Smooth muscle cell (in vitro differentiated cells): Measurements from ENCODE around the gene TRIM66. TPM values are rescaled to one million over a fixed set of nuclear protein-coding genes. Genes with fewer than 3 reads are reported as not detected.
A peak's percentile ranks its signal among the peaks of the same experiment; 100 is the strongest.

ENCODE experiments used
- DNase-seq: peaks from one replicate; lab custom pipeline; 2025; ENCODE audit not compliant: unreplicated experiment; lab: John Stamatoyannopoulos, UW
- H2AFZ ChIP-seq: fragments of 200-600 bp; sonication (generic); 2 replicates; pipeline ENCODE4 v1.6.0; 2016; ENCODE audit warnings: antibody characterized with exemption, low read depth, mild to moderate bottlenecking
- H3F3A ChIP-seq: fragments of 200-600 bp; sonication (generic); 2 replicates; pipeline ENCODE4 v1.6.0; 2017; ENCODE audit warnings: antibody characterized with exemption, low read depth
- H3K27ac ChIP-seq: fragments of 200-600 bp; sonication (generic); 2 replicates; pipeline ENCODE4 v1.5.1; 2016; ENCODE audit warnings: low read depth, mild to moderate bottlenecking
- H3K27me3 ChIP-seq: fragments of 200-600 bp; sonication (generic); 2 replicates; pipeline ENCODE4 v1.6.1; 2016; ENCODE audit warnings: low read depth, mild to moderate bottlenecking
- H3K36me3 ChIP-seq: fragments of 200-600 bp; sonication (generic); 2 replicates; pipeline ENCODE4 v1.5.1; 2016; ENCODE audit warnings: low read depth
- H3K4me1 ChIP-seq: fragments of 200-600 bp; sonication (generic); 2 replicates; pipeline ENCODE4 v1.5.1; 2016; ENCODE audit warnings: low read depth
- H3K4me2 ChIP-seq: fragments of 200-600 bp; sonication (generic); 2 replicates; pipeline ENCODE4 v1.6.0; 2016; ENCODE audit warnings: mild to moderate bottlenecking
- H3K4me3 ChIP-seq: fragments of 200-600 bp; sonication (generic); 2 replicates; pipeline ENCODE4 v1.5.1; 2016; ENCODE audit warnings: mild to moderate bottlenecking
- H3K79me2 ChIP-seq: fragments of 200-600 bp; sonication (generic); 2 replicates; pipeline ENCODE4 v1.6.0; 2016; ENCODE audit warnings: low read depth, mild to moderate bottlenecking
- H3K9ac ChIP-seq: fragments of 200-600 bp; sonication (generic); 2 replicates; pipeline ENCODE4 v1.6.0; 2016; ENCODE audit warnings: low read depth
- H3K9me3 ChIP-seq: fragments of 200-600 bp; sonication (generic); replicated peaks from 2 replicates; pipeline ENCODE4 v1.5.1; 2016; ENCODE audit warnings: low read depth
- H4K20me1 ChIP-seq: fragments of 200-600 bp; sonication (generic); 2 replicates; pipeline ENCODE4 v1.6.0; 2016; ENCODE audit warnings: low read depth
- CTCF ChIP-seq: fragments of 200-600 bp; sonication (generic); IDR thresholded peaks from 2 replicates; pipeline ENCODE4 v1.5.1; 2017; ENCODE audit warnings: borderline replicate concordance, mild to moderate bottlenecking, antibody characterized with exemption; ENCODE audit not compliant: insufficient read depth, poor library complexity, severe bottlenecking
- WGBS: methylation state at CpG from one replicate; pipeline ENCODE4 v1.1.7; 2016; ENCODE audit warnings: low lambda C conversion rate; 5-methylcytosine and 5-hydroxymethylcytosine counted together
- polyA plus RNA-seq: library from polyadenylated mRNA; unstranded; fragments of >200 nt; fragmentation: Nextera tagmentation; extraction: Ambion mirVana; gene quantifications from 2 replicates; pipeline ENCODE4 v1.2.1, GENCODE V29; 2016
- total RNA-seq: library from RNA; depleted of rRNA; stranded (reverse); fragments of >200 nt; gene quantifications from 2 replicates; pipeline ENCODE4 v1.2.3, GENCODE V29; 2014

Gene TRIM66
- total and polyA plus RNA-seq, 2 experiments from 2014 or later = 0.24 to 5.8 TPM

DNA sequence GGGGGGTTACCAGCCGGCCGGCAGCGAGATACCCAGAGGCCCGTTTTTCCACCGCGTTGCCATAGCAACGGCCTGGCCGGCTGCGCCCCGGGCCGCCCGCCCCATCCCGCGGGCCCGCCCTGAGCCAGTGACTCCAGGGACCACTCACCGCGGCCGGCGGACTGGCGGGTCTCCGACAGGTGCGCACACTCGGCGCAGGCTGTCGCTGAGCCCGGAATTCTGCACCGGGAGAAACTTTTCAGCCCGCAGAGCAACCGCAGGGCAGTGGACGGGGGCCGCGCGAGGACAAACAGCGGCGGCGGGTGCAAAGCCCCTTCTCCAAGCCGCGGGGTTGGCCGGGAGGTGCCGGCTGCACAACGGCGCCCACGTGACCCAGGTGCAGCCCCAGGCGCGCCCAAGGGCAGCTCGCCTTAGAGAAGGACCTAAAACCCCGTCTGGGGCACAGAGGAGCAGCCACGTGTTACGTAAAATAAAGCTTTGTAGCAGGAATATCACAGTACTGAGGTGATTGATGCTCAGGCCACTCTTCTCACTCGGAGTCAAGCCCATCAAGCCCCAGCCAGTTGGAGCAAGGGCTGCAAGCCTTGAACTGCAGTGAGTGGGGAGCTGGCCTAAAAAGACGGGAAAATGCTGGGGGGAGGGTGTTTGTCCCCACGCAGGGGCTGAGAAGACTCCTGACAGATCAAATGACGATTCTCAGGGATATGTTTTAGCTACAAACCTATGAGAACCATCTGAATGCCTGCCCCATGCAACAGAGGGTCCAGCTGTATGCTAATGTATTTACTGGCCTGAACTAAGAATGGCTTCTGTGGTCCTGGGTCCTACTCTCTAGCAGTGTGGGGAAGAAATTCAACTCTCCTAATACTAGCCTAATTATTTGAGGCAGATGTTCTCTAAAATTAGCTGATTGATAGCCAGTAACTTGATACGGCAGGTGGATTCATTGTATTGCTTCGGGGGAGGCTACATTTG is 88.2 kb downstream of the TRIM66 start, which contains the start of gene STK33:
TSS of gene STK33 (minus strand) at position 294 of the 975 bp plus-strand sequence. CDS start 119,323 bp downstream, outside the sequence.
- H4K20me1 ChIP-seq = no peaks in the 10 kb centered on the region
- no peak for DNase-seq
- no peaks in the 10 kb centered on the region for H3K36me3 ChIP-seq
- peaks cover 5% of the 10 kb centered on the region for H3K4me1 ChIP-seq
- peaks cover 26% of the 10 kb centered on the region for H3K27me3 ChIP-seq
- peak within 1 kb of the TSS; percentile 53 for H3K4me3 ChIP-seq
- H3K27ac ChIP-seq = no peak within 1 kb of the TSS
- TF ChIP-seq CTCF = no peak
- no peaks in the 10 kb centered on the region for H3K9me3 ChIP-seq
- H3K9ac ChIP-seq = no peak within 1 kb of the TSS
- H3F3A ChIP-seq = no peaks in the 10 kb centered on the region
- H3K4me2 ChIP-seq = peak within 1 kb of the TSS; percentile 88
- H3K79me2 ChIP-seq = no peaks in the 10 kb centered on the region
- H2AFZ ChIP-seq = peak within 1 kb of the TSS; percentile 47
- 9% methylated on average over 32 of the region's 55 CpGs for WGBS

- H3K9me3 ChIP-seq = no peaks in the 10 kb centered on the region
- H3F3A ChIP-seq = no peaks in the 10 kb centered on the region
- no peak for TF ChIP-seq CTCF
- no peaks in the 10 kb centered on the region for H3K36me3 ChIP-seq
- 23% methylated on average over 7 of the region's 7 CpGs for WGBS
- no peak overlapping the region for H2AFZ ChIP-seq
- no peak for DNase-seq
- H3K79me2 ChIP-seq = no peaks in the 10 kb centered on the region
- H3K4me2 ChIP-seq = peak overlapping the region; percentile 88
- H3K4me3 ChIP-seq = peak overlapping the region; percentile 53
- H3K4me1 ChIP-seq = peaks cover 5% of the 10 kb centered on the region
- no peaks in the 10 kb centered on the region for H4K20me1 ChIP-seq
- H3K27me3 ChIP-seq = peaks cover 26% of the 10 kb centered on the region
- H3K27ac ChIP-seq = no peak overlapping the region
- no peak overlapping the region for H3K9ac ChIP-seq
Measured at GRCh38 chr11:8593455-8593854, 89.0 kb downstream of the TRIM66 start.

GRCh38 chr11:8587915-8588314 is 94.5 kb downstream of the TRIM66 start:
- H3K4me2 ChIP-seq = no peak overlapping the region

More at GRCh38 chr11:8587915-8588314, 94.5 kb downstream of the TRIM66 start:
- no peak overlapping the region for H3K4me3 ChIP-seq
- no peaks in the 10 kb centered on the region for H4K20me1 ChIP-seq
- no peak overlapping the region for H2AFZ ChIP-seq
- H3K36me3 ChIP-seq = no peaks in the 10 kb centered on the region
- H3F3A ChIP-seq = no peaks in the 10 kb centered on the region
- no peak overlapping the region for H3K27ac ChIP-seq
- H3K9me3 ChIP-seq = no peaks in the 10 kb centered on the region
- no peak for TF ChIP-seq CTCF
- H3K9ac ChIP-seq = no peak overlapping the region
- H3K4me1 ChIP-seq = no peaks in the 10 kb centered on the region
- no peaks in the 10 kb centered on the region for H3K79me2 ChIP-seq
- H3K27me3 ChIP-seq = peaks cover 2% of the 10 kb centered on the region
- no peak for DNase-seq
